CD4-positive, alpha-beta T cell (primary cell): ENCODE measurements around the gene PFKFB3. TPM values are rescaled to one million over a fixed set of nuclear protein-coding genes. Genes with fewer than 3 reads are reported as not detected.

Experiments
- ATAC-seq: fragments of 200-7000 bp; cut with Tn5 transposase; one replicate; pipeline ENCODE4 v1.10.0; 2022; ENCODE audit warnings: mild to moderate bottlenecking; ENCODE audit not compliant: poor library complexity
- CTCF ChIA-PET: fragments of 350-600 bp; sonication (Branson Sonifier 250); formaldehyde crosslinking; loops from one replicate; lab custom pipeline; 2021; ENCODE audit warnings: antibody characterized with exemption, inconsistent platforms; lab: Charles Lee
- POLR2A ChIA-PET: fragments of 350-600 bp; sonication (Branson Sonifier 250); formaldehyde crosslinking; loops from one replicate; lab custom pipeline; 2021; ENCODE audit warnings: antibody characterized with exemption, inconsistent platforms; lab: Charles Lee
- DNase-seq, 14 experiments: peaks; one replicate each; pipeline ENCODE4 v3.0.0-alpha.2; 2013 to 2020; ENCODE audit warnings: mixed read lengths in 2 of 14
- H3K27ac ChIP-seq, 2 donors: one replicate each; pipeline versions ENCODE4 v1.5.1 to v1.7.0; 2013; ENCODE audit warnings: low read length in 2 of 2, low read depth in 1 of 2, mild to moderate bottlenecking in 1 of 2
- H3K27me3 ChIP-seq, 2 experiments: 1 replicate in 1 of 2; 2 replicates in 1 of 2; pipeline versions ENCODE4 v1.6.1 to v1.7.0; 2013; ENCODE audit warnings: low read length in 2 of 2, control low read depth in 1 of 2, mild to moderate bottlenecking in 1 of 2, moderate library complexity in 1 of 2; ENCODE audit not compliant: insufficient read depth in 2 of 2, control insufficient read depth in 1 of 2
- H3K36me3 ChIP-seq: one replicate; pipeline ENCODE4 v1.6.1; 2013; ENCODE audit warnings: low read length, control low read depth; ENCODE audit not compliant: insufficient read depth
- H3K4me1 ChIP-seq: one replicate; pipeline ENCODE4 v1.6.1; 2013; ENCODE audit warnings: low read length, control low read depth; ENCODE audit not compliant: insufficient read depth
- H3K4me3 ChIP-seq: one replicate; pipeline ENCODE4 v1.5.1; 2013; ENCODE audit warnings: mild to moderate bottlenecking, low read length, moderate library complexity
- H3K9me3 ChIP-seq, 2 experiments: 1 replicate in 1 of 2; 2 replicates in 1 of 2; pipeline versions ENCODE4 v1.6.1 to v1.7.0; 2013; ENCODE audit warnings: low read length in 2 of 2, mild to moderate bottlenecking in 2 of 2, control low read depth in 1 of 2, moderate library complexity in 1 of 2; ENCODE audit not compliant: control insufficient read depth in 1 of 2, insufficient read depth in 1 of 2
- H3K27ac Mint-ChIP-seq: one replicate; pipeline ENCODE4 v1.8.0; 2020; ENCODE audit warnings: mixed read lengths
- H3K27me3 Mint-ChIP-seq: one replicate; pipeline ENCODE4 v1.8.0; 2021; ENCODE audit warnings: mixed read lengths
- H3K36me3 Mint-ChIP-seq: one replicate; pipeline ENCODE4 v1.8.0; 2021; ENCODE audit warnings: low read depth, mixed read lengths
- H3K4me1 Mint-ChIP-seq: one replicate; pipeline ENCODE4 v1.8.0; 2021; ENCODE audit warnings: low read depth, mixed read lengths
- H3K4me3 Mint-ChIP-seq: one replicate; pipeline ENCODE4 v1.8.0; 2020; ENCODE audit warnings: mild to moderate bottlenecking, mixed read lengths
- H3K9me3 Mint-ChIP-seq: one replicate; pipeline ENCODE4 v1.8.0; 2020; ENCODE audit warnings: mixed read lengths
- intact Hi-C, 2 experiments: fragments of 100-400 bp; cut with DNase I in 1 of 2; cut with micrococcal nuclease in 1 of 2; formaldehyde crosslinking; loops; one replicate each; pipeline versions ENCODE4 v1.15.1 to v1.9.0; 2023 to 2025; cut with DNase I, micrococcal nuclease
- total RNA-seq, 174 experiments: library from RNA in 2 of 174; stranded (reverse) in 2 of 174; gene quantifications; one replicate each; pipeline ENCODE4 v1.2.3 and lab custom pipeline; 2021 to 2026
- TF ChIP-seq, protein P1 (sequence below): fragments of 200-600 bp; IDR thresholded peaks from one replicate; pipeline ENCODE4 v1.8.0; 2022; ENCODE audit warnings: antibody characterized with exemption, mild to moderate bottlenecking

The PFKFB3 gene
- total RNA-seq, 2 experiments from 2014 or later, result 142 to 145 TPM

GRCh38 chr10:6239213-6239991, 36.7 kb downstream of the PFKFB3 start:
- ATAC-seq, result peak; percentile 82
- Mint-ChIP-seq H3K9me3 (no peaks in the 10 kb centered on the region), H3K4me1 (peaks cover 8% of the 10 kb centered on the region), H3K36me3 (peaks cover 51% of the 10 kb centered on the region), H3K4me3 (no peak overlapping the region), H3K27me3 (no peaks in the 10 kb centered on the region), H3K27ac (peak overlapping the region; percentile 58)
- Histone ChIP-seq H3K27ac (no peak overlapping the region), H3K4me3 (no peak overlapping the region), H3K9me3 (no peaks in the 10 kb centered on the region), H3K36me3 (peaks cover 6% of the 10 kb centered on the region), H3K27me3 (no peaks in the 10 kb centered on the region), H3K4me1 (peaks cover 9% of the 10 kb centered on the region)
- POLR2A ChIA-PET, result no interaction called here
- TF ChIP-seq, protein P1, sequence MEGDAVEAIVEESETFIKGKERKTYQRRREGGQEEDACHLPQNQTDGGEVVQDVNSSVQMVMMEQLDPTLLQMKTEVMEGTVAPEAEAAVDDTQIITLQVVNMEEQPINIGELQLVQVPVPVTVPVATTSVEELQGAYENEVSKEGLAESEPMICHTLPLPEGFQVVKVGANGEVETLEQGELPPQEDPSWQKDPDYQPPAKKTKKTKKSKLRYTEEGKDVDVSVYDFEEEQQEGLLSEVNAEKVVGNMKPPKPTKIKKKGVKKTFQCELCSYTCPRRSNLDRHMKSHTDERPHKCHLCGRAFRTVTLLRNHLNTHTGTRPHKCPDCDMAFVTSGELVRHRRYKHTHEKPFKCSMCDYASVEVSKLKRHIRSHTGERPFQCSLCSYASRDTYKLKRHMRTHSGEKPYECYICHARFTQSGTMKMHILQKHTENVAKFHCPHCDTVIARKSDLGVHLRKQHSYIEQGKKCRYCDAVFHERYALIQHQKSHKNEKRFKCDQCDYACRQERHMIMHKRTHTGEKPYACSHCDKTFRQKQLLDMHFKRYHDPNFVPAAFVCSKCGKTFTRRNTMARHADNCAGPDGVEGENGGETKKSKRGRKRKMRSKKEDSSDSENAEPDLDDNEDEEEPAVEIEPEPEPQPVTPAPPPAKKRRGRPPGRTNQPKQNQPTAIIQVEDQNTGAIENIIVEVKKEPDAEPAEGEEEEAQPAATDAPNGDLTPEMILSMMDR, result no peak
- intact Hi-C loops, result no loop called here
- CTCF ChIA-PET, result interaction anchor here (1.5 to 1.8 kb wide), 2 partner anchors 37 to 163 kb away, joined by 3 to 8 read pairs; no protein-coding TSS in a partner anchor
- peak in 13 of 14 experiments; percentile 28 to 82 (median 55) for DNase-seq

DNA sequence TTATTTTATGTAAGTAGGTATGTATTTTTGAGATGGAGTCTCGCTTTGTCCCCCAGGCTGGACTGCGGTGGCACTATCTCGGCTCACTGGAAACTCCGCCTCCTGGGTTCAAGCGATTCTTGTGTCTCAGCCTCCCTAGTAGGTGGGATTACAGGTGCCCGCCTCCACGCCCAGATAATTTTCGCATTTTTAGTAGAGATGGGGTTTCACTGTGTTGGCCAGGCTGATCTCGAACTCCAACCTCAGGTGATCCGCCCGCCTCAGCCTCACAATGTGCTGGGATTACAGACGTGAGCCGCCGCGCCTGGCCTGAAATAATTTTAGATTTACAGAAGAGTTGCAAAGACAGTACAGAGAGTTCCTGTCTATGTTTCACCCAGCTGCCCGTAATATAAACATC, 37.5 kb downstream of the PFKFB3 start:
- Histone ChIP-seq H3K27me3 (no peaks in the 10 kb centered on the region), H3K4me3 (no peak overlapping the region), H3K9me3 (no peaks in the 10 kb centered on the region), H3K36me3 (peaks cover 4% of the 10 kb centered on the region), H3K27ac (no peak overlapping the region), H3K4me1 (peaks cover 9% of the 10 kb centered on the region)
- H3K36me3 Mint-ChIP-seq, result peaks cover 44% of the 10 kb centered on the region
- H3K4me3 Mint-ChIP-seq, result no peak overlapping the region
- ChIA-PET POLR2A (no interaction called here), CTCF (interaction anchor here (1.0 to 1.5 kb wide), 2 partner anchors 27 to 38 kb away, joined by 3 read pairs; no protein-coding TSS in a partner anchor)
- TF ChIP-seq, protein P1, result no peak
- intact Hi-C loops, result no loop called here
- H3K27ac Mint-ChIP-seq, result no peak overlapping the region
- H3K4me1 Mint-ChIP-seq, result peaks cover 8% of the 10 kb centered on the region
- H3K9me3 Mint-ChIP-seq, result no peaks in the 10 kb centered on the region
- no peak for ATAC-seq
- no peak for DNase-seq
- no peaks in the 10 kb centered on the region for H3K27me3 Mint-ChIP-seq

GRCh38 chr10:6242089-6242488, 39.4 kb downstream of the PFKFB3 start:
- intact Hi-C loops, result no loop called here
- Mint-ChIP-seq H3K36me3 (peaks cover 26% of the 10 kb centered on the region), H3K27me3 (no peaks in the 10 kb centered on the region), H3K27ac (no peak overlapping the region), H3K4me3 (no peak overlapping the region), H3K9me3 (no peaks in the 10 kb centered on the region), H3K4me1 (peaks cover 8% of the 10 kb centered on the region)
- Histone ChIP-seq H3K4me3 (no peak overlapping the region), H3K27me3 (no peaks in the 10 kb centered on the region), H3K9me3 (no peaks in the 10 kb centered on the region), H3K36me3 (peaks cover 7% of the 10 kb centered on the region), H3K4me1 (peaks cover 9% of the 10 kb centered on the region), H3K27ac (no peak overlapping the region)
- TF ChIP-seq, protein P1, result no peak
- ATAC-seq, result no peak
- ChIA-PET POLR2A (no interaction called here), CTCF (no interaction called here)
- no peak for DNase-seq
